GM12865 (cell line): ENCODE data around the gene ARMC9.

ENCODE experiments used
- DNase-seq: peaks from one replicate; pipeline ENCODE4 v3.0.0; 2010; ENCODE audit warnings: low read depth
- H3K4me3 ChIP-seq: 2 replicates; pipeline ENCODE4 v1.5.1; 2011; ENCODE audit warnings: mild to moderate bottlenecking, low read depth, low read length, control low read depth
- CTCF ChIP-seq: IDR thresholded peaks from 2 replicates; pipeline ENCODE4 v1.5.1; 2011; ENCODE audit warnings: low read length, control low read depth, low read depth, inconsistent platforms; ENCODE audit not compliant: insufficient read depth; ENCODE audit errors: missing control alignments

Gene ARMC9

DNA sequence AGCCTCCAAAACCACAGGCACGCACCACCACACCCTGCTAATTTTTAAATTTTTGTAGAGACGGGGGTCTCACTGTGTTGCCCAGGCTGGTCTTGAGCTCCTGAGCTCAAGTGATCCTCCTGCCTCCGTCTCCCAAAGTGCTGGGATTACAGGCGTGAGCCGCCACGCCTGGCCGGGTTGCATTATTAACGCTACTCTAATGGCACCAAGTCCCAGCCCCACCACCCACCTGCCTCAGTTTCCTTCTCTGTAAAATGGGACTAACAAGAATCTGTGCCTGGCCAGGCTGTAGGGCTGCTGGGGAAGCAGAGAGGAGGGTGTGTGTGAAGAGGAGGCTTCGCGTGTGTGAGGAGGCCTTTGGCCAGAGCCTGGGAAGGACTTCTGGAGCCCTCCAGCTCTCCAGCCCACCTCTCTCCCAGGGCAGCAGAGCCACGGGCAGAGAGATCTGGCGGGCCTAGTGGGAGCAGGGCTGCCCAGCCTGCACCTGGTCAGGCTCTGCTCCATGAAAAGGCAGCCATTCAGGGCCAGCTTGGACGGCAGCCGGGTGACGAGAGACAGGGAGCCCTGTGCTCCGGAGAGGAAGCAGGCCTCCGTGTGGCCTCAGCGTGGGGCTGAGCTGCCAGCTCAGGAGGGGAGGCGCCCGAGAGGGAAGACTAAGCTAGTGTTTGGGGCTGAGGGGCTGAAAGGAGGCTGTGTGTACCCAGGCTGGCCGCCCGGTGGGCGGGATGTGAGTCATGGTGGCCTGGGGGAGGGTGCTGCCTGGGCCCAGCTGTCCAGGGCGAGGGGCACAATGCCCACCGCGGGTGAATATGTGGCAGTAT lies 189.7 kb downstream of the ARMC9 start:
- DNase-seq: no peak
- no peak overlapping the region for H3K4me3 ChIP-seq
- TF ChIP-seq CTCF: no peak

DNA sequence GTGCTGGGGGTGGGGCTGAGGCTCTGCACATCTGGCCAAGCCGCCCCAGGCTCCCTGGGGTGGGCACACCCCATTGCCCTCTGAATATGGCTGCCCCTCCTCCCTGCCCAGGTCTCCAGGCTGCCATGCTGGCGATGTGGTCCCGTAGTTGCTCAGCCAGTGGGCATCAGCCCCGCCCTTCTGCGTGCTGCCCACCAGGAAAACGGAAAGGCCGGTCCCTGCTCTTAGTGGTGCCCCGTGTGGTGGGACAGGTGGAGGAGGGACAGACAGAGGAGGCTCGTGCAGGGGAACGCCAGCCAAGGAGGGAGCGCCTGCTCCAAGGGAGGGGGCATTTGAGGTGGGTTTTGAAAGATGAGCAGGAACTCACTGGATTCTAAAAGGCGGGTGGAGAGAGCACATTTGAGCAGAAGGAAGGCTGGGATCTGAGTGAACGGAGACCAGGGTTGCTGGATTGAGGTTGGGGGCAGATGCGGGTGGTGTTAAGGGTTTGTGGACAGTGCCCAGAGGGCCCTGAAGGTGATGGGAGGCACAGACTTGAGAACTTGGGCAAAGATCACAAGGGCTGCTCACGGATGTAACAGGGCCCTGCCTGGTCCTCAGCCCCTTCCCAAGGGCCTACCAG lies 190.4 kb downstream of the ARMC9 start:
- TF ChIP-seq CTCF: no peak
- no peak overlapping the region for H3K4me3 ChIP-seq
- no peak for DNase-seq

DNA sequence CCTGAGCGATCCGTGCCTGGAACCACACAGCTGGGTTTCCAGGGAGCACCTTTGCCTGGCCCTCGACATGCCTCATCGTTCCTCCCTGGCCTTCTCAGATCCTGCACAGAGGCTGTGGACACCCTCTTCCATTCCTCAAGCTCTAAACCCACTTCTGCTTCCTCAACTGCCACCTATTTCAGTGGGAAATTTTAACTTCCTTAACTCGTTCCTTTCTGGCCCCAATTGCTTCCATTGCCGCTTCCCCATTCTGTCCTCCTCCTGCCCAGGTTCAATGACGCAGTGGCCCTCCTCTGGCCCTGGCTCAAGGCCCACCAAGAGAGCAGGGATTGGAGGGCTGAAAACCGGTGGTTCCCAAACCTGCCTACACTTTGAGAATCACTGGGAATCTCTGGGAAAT lies 192.2 kb downstream of the ARMC9 start:
- H3K4me3 ChIP-seq: no peak overlapping the region
- no peak for DNase-seq
- TF ChIP-seq CTCF: no peak

DNA sequence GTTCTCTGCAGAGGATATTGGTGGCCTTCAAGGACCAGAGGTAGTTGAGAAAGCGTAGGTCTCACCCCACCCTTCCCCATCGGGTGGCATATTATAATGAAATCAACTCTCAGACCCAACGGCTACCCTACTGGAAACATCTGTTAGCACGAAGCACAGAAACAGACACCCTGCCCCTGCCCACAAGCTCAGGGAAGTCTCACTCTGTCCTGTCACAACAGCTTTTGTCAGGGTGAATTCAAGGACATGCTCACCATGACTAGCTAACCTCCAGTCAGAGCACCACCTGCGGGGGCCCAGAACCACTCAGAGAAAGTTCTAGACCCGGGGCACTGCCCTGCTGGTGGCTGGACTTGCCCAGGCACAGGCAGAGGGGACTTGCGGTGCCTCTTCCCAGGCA lies 193.6 kb downstream of the ARMC9 start:
- no peak overlapping the region for H3K4me3 ChIP-seq
- peak; percentile 25 for DNase-seq
- no peak for TF ChIP-seq CTCF

- no peak for TF ChIP-seq CTCF
- peak overlapping the region; percentile 73 for H3K4me3 ChIP-seq
- no peak for DNase-seq
Measured at GRCh38 chr2:231392431-231393148, 194.2 kb downstream of the ARMC9 start.

DNA sequence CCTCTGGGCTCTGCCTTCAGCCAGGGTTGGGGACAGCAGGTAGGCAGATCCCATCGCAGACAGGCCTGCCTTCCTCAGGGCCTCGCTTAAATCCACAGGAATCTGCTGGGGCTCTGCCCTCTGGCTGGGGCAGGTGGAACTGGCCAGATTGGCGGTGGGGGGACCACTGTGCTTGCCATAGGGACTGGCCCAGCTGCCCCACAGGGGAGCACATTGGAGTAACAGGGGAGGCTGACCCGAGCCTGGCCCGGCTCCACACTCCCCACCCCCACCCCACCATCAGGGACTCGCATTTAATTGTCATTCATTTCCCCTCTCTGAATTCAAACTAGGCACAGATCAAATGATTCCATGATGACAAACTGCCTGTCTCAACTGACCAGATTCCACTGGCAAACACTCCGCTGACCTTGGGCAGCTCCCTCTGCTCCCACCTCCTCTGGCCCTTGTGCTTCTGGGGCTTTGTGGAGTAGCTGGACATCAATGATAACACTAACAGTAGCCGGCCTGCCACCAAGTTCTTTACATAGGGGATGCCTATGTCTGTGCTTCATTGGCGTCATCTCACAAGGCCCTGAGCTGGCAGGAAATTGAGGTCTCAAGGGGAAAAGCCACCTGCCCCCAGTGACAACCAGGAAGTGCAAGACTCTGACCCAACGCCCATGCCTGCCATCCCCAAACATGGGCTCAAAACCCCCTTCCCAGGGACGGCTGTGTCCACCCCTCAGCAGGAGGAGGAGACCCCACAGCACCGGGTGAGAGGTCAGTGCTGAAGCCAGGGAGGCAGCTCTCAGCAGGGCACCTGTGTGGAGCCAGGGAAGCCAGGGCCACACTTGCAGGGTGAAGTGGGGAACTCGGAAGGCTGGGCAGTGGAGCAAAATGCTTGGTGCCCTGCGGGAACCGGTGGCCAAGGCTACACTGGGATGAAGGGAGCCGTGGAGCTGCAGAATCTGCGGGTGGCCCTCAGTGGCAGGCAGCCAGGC lies 195.0 kb downstream of the ARMC9 start:
- peak; percentile 20 for TF ChIP-seq CTCF
- peak; percentile 90 for DNase-seq
- H3K4me3 ChIP-seq: peak overlapping the region; percentile 73
